ENCODE measurements around the gene PFKFB3.
A peak's percentile ranks its signal among the peaks of the same experiment; 100 is the strongest.
"Not testable (repeated sequence)": the region's sequence is repeated elsewhere in the genome, so short reads cannot be mapped to it uniquely, and the experiment has no call there.

Gene PFKFB3

DNA sequence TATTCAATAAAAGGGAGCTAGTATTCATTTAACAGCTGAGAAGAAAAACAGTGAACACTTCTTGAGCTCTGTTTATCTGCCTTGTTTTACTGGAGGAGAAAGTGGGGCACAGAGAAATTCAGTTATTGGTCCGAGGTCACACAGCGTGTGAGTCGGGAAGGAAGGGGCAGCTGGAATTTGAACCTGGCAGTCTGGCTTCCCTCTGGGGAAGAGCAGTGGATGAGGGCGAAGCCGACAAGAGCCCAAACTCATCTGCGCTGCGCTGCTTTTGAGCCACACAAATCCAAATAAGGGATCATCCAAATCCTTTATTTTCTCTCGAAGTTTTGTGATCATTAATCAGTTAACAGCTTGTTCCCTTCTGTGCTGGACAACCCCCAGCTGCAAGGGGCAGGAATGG lies 23.7 kb upstream of the PFKFB3 start:
- DNase-seq, result no peak

DNA sequence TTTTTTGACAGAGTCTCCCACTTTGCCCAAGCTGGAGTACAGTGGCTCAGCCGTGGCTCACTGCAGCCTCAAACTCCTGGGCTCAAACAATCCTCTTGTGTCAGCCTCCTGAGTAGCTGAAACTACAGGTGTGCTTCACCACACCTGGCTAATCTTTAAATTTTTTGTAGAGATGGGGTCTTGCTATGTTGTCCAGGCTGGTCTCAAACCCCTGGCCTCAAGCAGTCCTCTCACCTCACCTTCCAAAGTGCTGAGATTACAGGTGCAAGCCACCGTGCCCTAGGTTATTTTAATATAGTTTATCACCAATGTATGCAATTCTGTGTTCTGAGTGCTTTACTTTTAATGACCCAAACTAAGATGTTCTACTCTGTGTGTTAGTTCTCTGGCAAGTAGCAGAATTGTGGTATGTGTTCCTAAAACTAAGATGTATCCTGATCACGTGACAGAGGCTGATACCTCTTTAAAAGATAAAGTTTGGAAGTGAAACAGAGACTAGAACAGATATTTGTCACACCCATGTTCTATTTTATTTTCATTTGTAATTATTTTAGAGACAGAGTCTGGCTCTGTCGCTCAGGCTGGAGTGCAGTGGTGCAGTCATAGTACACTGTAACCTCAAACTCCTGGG lies 22.1 kb upstream of the PFKFB3 start:
- DNase-seq, result no peak

DNA sequence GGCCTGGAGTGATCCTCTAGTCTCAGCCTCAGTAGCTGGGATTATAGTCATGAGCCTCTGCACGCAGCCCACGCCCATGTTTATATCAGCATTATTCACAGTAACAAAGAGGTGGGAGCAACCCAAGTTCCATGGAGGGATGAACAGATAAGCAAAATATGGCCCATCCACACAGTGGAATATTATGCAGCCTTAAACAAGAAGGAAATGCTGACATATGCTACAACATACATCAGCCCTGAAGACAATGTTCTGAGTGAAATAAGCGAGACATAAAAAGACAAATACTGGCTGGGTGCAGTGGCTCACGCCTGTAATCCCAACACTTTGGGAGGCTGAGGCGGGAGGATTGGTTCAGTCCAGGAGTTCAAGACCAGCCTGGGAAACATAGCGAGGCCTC lies 21.5 kb upstream of the PFKFB3 start:
- no peak for DNase-seq

DNA sequence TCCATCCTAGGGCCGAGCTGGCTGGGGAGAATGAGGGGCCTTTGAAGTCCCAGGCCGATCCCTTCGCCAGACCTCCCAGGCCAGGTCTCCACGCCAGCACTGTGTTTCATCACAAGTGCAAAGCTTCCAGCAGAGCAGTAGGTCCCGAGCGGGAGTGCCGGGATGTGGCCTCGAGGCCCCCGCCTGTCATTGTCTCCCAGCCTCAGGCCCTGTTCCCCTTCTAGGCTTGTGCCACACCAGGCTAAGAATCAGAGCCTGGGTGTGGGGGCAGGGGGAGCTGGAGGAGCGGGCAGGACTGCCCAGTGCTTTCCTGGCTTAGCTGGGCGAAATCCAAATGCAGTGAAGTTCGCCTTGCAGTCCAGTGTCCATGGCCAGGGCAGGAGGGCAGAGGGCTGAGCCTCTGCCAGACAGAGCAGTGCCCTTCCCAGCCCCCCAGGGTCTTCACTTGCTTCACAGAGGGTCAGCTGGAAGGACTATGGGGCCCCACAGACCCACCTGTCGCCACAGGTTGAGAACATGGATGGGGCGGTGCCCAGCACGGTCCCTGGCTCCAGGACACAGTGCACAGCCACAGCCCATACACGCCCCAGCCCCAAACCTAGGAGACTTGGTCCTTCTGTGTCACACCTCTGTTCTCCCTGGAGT lies 20.2 kb upstream of the PFKFB3 start:
- DNase-seq, result no peak

DNA sequence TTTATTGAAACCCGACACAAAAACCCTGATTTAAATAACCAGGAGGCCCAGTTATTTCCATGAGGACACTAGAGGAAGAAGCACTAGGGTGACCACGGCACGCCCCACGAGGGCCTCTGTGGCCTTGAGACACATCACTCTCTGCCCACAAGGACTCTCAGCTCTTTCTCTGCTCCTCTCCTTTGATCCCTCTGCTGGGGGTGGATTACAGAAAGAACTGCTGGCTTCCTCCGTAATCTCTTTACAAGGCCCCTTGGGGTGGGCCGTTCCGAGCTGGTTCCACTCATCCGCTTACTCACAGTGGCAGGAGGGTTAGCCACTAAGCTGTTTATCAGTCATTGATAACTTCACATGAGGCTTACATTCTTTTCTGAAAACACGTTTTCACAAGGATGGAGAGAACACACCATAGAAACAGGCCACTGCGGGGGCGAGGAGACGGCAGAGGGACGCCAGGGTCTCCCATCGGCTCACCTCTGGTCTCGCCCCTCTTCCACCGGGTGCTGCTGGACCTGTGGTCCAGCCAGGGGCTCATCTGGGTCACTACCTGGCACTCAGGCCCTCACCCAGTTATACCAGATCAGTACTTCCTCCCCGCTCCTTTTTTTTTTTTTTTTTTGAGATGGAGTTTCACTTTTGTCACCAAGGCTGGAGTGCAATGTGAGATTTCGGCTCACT lies 17.6 kb upstream of the PFKFB3 start:
- DNase-seq, result no peak

DNA sequence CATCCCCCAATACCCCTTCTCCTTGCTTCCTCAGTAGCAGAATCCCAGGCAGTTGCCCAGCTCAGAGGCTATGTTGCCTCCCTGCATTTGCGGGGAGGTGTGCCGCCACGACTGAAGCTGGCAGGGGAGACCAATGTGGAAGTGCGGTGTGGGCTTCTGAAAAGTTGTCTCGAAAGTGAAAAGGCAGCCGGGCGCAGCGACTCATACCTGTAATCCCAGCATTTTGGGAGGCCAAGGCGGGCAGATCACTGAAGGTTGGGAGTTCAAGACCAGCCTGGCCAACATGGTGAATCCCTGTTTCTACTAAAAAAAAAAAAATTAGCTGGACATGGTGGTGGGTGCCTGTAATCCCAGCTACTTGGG lies 15.9 kb upstream of the PFKFB3 start:
- no peak for DNase-seq

DNA sequence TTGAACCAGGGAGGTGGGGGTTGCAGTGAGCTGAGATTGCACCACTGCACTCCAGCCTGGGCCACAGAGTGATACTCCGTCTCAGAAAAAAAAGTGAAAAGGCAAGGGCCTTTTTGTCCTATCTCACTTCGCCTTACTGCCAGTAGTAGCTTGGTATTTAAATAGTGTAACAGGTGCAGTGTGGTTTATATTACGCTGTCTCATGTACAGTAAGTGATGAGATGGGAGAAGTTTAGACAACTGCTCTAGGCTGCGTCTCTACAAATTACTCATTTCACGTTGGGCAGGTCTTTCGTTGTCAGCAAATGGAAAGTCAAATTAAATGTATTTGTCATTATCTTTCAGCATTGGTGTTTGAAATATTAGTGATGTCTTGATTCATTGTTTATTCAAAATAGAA lies 15.5 kb upstream of the PFKFB3 start:
- no peak for DNase-seq

DNA sequence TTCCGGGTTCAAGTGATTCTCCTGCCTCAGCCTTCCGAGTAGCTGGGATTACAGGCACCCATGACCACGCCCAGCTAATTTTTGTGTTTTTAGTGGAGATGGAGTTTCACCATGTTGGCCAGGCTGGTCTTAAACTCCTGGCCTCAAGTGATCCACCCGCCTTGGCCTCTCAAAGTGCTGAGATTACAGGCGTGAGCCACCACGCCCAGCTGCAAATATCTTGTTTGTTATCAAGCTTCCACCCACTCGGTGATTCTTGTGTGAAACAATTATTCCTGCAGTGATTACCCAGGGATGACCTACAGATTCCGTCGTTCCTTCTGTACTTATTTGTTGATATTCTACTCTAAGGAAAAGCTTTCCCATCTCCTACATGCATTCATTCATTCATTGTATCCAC lies 12.7 kb upstream of the PFKFB3 start:
- DNase-seq, result not testable (repeated sequence)

DNA sequence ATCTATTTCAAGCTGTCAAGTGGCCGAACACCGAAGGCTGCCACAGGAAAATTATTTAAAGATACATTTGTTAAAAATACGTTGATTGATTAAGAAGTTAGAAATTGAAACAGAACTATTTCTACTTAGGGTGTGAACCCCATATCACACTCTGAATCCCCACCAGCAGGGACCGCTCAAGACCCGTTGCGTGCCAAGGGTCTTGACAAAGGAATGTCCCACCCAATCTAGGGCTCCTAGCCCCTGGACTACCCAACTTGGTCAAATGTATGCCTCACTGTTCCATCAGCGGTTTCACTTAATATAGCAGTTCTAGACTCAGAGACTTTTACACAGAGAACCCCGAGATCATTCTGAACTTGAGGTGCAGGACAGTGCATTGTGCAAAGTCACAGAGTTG lies 11.6 kb upstream of the PFKFB3 start:
- DNase-seq, result no peak

DNA sequence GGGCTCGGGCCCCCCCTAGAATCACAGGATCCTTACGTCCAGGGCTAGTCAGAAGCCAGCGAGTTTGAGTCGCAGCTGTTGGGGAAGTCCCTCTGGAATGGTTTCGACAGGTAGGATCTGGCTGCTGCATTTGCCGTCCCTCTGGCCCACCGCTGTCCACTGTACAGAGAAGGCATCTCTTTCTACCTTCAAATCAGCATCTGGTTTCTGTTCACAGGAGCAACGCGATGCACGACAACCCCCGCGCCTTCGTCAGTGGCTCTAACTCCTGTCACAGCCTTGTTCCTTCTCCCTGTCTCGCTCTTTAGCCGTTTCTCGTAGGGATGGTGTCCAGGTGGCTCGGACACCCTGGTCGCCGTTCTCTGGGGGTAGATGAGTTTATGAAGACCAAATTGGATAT lies 11.2 kb upstream of the PFKFB3 start:
- DNase-seq, result no peak

DNA sequence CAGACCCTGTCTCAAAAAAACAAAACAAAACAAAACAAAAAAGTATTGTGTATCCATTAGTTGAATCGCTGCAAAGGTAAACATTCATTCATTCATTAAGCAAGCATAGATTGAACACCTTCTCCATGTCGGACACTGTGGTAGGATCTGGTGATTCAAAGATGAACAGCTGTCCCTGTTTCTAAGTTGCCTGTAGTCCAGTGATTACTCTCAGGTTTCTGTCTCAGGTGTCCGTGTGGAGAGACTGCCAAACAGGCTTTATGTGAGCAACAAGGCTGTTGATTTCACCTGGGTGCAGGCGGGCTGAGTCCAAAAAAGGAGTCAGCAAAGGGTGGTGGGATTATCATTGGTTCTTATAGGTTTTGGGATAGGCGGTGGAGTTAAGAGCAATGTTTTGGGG lies 9.4 kb upstream of the PFKFB3 start:
- DNase-seq, result not testable (repeated sequence)

DNA sequence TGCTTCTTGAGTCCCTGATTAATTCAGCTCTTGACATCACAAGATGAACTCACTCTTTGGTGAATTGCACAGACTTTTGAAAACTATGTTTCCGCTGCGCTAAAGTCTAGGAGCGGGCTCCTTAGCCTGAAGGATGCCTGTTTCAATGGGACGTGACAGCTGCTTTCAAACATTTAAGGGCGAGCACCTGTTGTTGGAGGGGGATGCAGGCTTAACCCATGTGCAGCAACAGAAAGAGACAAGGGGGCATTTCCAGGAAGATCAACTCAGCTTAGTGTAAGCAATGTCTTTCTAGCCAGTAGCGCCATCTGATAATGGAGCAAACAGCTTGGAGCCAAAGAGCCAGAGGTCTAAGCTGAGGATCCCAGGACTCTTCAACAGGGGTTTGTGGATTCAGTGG lies 8.4 kb upstream of the PFKFB3 start:
- no peak for DNase-seq

DNA sequence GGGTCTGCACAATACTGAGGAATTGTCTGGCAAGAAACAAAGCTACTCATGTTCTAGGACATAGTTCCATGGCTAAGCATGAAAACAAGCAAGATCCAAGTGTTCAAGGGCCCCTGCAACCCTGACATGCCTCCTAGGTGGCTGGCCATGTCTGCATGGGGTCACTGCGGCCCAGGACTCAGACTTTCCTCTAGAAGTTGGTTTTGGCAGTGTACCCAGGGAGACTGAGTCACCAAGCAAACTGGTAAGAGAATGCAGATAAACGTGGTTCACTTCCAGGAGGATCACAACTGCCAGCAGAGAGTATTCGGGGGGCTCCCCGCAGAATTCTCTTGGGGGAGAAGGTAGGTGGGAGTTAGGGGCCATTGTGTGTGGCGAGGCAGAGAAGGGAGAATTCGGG lies 7.4 kb upstream of the PFKFB3 start:
- no peak for DNase-seq

DNA sequence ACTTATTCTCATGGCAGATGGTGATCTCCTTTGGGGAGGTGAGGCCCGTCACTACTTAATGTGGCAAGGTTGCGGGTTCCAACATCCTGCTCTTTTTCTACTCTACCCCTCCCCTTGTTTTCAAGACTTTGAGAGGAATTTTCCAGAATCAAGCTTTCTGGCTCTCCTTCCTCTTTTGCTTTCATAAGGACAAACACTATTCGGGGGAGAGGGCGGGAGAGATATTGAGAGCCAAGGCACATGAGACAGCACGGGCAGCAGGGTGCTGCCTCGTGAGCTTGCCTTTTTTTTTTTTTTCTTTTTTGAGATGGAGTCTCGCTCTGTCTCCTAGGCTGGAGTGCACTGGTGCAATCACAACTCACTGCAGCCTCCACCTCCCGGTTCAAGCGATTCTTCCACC lies 6.9 kb upstream of the PFKFB3 start:
- no peak for DNase-seq

DNA sequence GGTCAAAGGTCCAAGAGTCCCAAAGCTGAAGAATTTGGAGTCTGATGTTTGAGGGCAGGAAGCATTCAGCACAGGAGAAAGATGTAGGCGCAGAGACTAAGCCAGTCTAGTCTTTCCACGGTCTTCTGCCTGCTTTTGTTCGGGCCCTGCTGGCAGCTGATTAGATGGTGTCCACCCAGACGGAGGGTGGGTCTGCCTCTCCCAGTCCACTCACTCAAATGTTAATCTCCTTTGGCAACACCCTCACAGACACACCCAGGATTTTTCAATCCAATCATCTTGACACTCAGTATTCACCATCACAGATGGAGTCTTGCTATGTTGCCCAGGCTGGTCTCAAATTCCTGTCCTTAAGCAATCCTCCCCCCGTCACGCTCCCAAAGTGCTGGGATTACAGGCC lies 6.2 kb upstream of the PFKFB3 start:
- not testable (repeated sequence) for DNase-seq

DNA sequence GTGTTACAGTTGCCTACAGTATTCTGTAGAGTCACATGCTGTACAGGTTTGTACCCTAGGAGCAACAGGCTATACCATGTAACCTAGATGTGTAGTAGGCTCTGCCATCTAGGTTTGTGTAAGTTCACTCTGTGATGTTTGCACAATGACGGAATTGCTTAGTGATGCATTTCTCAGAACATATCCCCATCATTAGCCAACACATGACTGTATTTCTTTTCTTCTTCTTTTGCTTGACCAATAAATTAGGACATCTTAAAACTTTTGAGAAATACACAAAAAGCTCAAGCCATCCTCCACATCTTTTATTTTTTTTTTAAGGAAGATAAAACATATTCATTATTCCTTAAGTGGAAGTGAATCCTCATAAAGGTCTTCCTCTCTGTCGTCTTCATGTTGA lies 5.4 kb upstream of the PFKFB3 start:
- DNase-seq, result no peak

DNA sequence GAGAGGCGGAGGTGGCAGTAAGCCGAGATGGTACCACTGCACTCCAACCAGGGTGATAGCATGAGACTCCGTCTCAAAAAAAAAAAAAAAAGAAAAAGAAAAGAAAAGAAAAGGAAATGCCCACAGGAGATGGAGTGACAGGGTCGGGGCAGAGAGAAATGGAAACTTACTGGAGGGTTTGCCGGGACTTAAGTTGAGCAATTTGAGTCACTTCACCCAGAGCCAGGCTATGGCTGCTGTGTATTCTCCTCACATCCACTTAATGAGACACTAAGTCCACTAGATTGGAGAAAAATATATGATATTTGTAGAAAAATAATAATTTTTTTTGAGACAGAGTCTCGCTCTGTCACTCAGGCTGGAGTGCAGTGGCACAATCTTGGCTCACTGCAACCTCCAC lies 4.6 kb upstream of the PFKFB3 start:
- no peak for DNase-seq

DNA sequence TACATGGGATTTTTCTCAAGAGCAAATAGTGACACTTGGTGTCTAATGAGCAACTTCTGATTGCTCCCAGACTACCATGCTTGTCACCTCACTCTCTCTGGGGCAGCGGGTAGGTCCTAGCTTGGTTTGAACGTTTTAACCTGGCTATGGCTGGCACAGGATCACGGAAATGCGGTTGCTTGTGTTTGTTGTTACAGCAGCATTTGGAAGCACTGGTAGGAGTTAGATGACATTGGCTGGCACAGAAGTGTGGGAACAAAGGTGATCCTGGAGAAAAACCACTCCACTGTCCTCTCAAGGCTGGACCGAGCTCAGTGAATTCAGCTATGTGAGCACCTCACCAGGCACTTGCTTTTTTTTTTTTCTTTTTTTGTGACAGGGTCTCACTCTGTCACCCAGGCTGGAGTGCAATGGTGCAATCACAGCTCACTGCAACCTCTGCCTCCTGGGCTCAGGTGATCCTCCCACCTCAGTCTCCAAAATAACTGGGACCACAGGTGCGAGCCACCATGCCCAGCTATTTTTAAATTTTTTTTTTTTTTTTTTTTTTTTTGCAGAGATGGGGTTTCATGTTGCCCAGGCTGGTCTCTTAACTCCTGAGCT lies 3.5 kb upstream of the PFKFB3 start:
- no peak for DNase-seq

DNA sequence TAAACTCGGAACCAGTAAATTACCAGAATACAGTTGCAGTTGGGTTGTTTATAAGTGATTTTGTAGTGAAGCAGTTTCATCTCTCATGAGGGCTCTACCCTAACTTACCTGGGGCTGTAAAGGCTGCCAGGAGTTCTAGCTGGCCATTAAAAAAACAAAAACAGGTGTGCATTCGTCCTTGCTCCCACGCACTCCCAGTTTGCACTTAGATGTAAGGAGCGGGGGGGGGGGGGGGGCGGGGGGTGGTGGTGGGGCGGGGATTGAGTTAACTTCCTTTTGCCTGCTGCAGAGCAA lies 2.3 kb upstream of the PFKFB3 start:
- DNase-seq, result no peak

DNA sequence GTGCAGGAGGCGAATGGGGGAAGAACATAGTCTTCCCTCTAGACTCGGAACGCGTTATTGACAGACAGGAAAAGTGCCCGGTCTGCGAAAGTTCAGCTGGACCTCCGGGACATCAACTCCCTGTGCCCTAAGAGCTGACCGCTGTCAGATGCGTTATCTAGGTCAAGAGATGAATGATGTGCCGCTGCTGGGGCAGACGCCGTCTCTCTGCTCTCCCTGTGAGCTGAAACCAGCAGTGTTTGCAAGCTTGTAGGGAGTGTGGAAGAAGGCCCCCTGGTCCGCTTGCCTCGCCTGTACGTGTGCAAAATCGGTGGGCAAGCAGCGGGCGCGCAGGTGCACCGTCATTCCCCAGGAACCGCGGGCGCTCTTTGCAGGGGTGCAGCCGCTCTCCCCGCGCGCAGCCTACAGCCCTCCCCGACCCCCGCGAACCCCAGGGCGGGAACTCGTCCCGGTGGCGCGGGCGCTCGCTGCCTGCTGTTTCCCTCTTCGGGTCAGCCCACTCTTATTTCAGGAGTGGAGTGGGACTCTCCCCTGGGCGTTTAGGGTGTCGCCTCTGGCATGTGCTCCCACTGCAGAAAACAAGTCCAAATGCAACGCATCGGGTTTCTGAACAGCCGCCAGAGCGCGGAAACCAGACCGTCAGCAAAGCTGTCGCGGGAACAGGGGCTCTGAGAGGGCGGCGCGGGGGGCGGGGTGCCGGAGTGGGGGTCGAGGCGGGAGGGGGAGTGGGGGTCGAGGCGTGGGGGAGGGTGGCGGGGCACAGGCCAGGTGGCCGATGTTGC lies 1.8 kb upstream of the PFKFB3 start:
- DNase-seq, result peak; percentile 52

DNA sequence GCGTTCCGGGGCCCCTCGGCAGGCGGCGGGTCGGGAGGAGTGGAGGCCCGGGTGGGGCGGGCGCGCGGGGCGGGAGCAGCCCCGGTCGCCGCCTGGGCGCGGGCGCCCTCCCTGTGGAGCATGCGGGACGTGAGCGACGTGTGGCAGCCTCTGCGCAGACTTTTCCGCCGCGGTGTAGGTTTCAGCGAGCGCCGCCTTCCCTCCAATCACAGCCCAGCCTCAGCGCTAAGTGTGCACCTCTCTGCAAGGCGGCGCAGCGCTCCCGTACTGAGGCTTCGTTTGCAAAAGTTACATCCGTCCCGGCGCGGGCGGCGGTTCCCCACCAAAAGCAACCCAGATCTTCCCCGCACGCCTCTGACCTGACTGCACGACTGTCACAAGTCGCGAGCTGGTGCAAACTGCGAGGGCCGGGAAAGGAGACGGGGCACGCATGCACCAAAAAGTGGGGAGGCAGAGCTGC lies 1.2 kb upstream of the PFKFB3 start:
- peak; percentile 60 for DNase-seq

DNA sequence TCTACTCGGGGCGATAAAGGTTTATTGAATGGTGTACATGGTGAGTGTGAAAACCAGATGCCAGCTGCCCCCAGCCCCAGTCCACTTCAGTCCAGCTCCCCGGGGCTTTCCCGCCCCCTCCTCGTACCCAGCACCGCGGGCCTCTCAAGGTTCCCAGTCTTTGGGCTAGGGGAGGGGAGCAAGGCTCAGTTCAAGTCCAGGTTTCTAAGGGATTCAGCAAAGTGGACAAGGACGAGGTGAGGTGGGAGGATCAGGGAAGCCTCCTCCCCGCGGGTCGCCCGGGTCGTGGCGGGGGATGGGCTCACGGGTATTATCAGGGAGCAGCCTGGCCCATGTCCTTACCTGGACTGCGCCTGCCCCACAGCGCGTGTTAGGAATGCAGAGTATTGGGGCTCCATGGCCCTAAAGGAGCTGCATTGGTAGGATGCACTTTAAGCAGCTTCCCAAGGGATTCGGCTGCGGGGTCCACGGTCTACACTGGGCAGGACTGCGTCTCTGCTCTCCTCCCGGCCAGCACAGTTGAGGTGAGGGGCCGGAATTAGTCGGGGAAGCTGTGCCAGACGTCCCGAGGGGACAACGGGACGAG lies 541 bp upstream of the PFKFB3 start:
- no peak for DNase-seq

Measured in NCI-H1436 (cell line).